Cardiac septum (tissue), 1 donor: ENCODE data around the gene HSD17B8. TPM values are rescaled to one million over a fixed set of nuclear protein-coding genes. Genes with fewer than 3 reads are reported as not detected.

ENCODE experiments used
- DNase-seq: peaks from one replicate; pipeline ENCODE4 v3.0.0-alpha.2; 2020; ENCODE audit warnings: low spot score
- intact Hi-C: fragments of 100-400 bp; cut with DNase I; formaldehyde crosslinking; loops from one replicate; pipeline ENCODE4 v1.14.0; 2022
- total RNA-seq: library from RNA; stranded (reverse); fragmentation: NEBNext Ultra II Directional; extraction: Animal tissue kit (Norgen Biotek cat#: 25700); gene quantifications from one replicate; pipeline ENCODE4 v1.2.1, GENCODE V29; 2021
- donor health status: DM: no; HTN: no; CAD: no.

The HSD17B8 gene
- total RNA-seq, 1 donor from 2014 or later, result 9.9 TPM

DNA sequence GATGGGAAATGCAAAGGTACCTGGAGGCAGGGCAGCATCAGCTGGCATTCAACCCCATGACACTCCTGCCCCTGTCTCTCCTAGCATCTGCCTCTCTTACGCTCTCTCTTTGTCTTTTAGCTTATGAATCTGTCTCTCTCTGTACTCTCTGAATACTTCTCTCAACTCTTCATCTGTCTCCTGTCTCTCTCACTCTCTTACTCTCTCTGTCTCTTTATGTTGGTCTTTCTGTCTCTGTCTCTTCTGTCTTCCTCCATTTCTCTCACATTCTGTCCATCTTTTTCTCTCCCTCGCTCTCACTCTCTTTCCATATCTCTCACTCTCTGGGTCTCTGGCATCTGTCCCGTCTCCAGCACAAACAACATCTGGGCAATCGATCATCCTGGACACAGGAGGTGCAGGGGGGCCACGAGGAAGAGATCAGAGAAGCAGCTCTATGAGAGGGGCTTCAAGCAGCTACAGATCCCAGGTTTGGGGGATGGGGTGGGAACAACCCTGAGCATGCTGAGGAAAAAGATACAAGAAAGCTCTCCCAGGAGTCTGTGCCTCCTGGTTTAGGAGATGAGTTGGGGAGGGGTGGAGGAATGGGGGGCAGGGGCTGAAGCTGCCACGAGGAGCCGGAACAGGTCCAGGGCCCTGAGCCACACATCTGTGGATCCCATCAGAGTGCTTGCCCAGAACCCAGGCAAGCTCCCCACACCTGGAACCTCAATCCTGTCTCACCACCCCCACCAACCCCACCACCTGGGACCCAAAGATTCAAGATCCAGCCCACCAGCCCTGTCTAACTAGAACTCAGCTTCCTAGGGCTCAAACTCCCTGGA lies 14.6 kb upstream of the HSD17B8 start:
- no peak for DNase-seq

DNA sequence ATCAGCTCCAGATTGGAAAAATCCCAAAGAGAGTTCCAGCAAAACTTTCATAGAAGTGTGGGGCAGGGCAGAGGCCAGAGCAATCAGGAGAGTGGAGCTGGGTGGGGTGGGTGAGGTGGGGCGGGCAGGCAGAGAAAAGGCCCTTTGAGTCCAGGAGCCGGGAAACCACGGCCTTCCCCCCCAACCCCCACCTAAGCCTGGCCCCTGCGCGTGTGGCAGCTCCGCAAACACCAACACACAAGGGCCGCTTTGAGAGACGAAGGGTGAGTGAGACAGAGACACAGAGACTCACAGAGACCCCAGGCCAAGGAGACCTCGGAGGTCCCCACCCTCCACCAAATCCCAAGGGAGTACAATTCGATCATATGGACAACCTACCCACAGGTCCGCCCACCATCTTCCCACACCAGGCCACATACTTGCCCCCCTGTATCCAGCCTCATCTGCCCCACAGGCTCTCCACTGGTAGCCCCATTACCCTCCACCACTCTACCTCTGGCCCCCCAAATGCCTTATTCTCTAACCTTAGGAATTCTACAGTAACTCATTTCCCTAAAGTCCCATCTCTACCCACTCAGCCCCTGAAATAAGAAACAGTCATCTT lies 13.8 kb upstream of the HSD17B8 start:
- intact Hi-C loops, result no loop called here
- DNase-seq, result no peak

More for the DNA sequence above, 14.6 kb upstream of the HSD17B8 start:
- intact Hi-C loops, result no loop called here

DNA sequence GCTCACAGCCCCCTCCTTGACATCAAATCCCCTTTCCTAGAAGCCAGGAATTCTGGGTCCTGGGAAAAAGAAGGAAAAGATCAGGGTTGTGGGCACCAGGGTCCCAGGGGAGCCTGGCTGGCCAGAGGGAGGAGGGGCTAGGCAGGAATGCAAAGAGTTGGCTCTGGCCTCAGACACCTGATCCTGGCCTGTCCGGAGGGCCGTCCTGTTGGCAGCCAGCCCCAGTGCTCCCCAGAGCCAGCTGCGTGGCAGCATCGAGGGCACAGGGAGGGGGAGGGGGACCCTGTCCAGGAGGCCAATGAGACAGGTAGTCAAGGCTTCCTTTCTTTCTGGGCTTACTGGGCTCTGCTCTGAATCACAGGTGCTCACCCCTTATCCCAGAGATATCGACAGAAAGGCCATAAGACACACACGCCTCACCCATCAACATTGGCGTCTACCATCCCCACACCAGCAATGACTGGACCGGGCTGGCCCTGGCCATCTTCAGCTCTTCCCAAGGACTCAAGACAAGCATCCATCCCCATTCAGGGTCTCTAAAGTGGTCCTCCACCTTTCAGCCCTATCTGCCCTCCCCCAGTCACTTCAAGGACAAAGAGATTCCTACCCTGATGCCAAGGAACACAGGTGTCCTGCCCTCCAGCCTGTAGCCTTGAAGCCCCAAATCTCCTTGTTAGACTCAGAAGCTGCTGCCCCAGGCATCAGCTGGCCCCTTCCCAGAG lies 12.9 kb upstream of the HSD17B8 start:
- intact Hi-C loops, result no loop called here
- DNase-seq, result no peak

DNA sequence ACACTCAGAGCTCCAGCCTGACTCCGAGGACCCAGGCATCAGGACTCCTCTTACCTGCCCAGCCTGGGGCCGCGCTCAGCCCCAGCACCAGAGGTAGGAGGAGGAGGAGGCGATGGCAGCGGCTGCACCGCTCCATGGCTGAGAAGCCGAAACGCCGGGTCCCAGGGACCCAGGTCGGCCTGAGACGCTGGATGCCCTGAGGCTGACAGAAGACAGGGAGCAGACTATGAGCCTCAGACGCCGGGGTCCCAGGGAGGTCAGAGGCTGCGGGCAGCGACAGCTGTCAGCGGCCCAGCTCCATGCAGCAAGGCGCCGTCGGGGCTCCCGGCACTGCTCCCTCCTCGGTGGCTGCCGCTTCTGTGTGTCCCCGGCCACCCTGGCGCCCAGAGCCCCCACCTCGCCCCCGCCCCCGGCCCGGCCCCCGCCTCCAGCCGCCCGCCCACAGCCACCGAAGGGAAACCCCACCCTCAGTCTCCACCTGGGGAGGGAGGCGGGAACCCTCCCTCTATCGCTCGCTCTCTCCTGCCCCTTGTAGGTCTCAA lies 12.3 kb upstream of the HSD17B8 start, which contains the start of gene COL11A2:
TSS of gene COL11A2 (minus strand) at position 363 of the 542 bp plus-strand sequence. CDS start at position 136, 227 bp downstream.
- DNase-seq, result no peak
- intact Hi-C loops, result no loop called here

DNA sequence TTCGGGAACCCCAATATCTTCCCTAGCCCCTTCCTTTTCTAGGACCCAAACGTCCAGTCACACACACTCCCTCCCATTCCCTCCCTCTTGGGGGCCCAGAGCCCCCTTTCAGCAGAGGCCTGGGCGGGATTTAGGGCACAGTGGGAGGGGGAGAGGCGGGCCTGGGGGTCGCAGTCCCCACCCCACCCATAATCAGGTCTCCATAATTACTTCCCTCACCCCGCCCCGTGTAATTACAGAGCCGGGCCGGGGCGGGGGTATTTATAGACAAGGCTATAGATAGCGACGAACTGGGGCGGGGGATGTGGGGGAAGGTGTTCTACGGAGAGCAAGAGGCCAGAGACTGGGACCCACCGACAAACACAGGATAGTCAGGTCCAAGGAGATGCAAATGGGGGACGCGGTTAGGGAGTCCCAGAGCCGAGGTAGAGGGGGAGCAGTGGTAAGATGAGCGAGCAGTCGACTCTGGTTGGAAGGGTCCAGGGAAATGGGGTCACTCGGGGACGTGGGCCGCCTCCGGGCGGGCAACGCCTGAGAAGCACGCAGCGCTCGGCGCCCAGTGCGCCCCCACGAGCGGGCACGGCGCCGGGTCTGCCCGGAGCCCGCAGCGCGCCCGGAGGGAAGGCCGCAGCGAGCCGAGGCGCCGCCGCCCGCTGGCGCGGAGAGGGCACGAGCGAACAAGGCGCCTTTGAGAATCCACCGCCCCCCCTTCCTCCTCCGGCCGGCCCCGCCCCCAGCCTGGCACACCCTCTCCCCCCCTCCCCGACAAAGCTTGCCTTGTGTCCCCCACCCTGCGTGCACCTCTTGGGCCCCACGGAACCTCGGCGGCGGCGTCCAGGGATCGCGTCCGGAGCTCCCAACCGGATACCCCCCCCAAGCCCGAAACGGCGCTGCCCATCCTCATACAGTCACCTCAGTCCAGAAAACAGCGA lies 11.5 kb upstream of the HSD17B8 start:
- intact Hi-C loops, result no loop called here
- DNase-seq, result no peak

DNA sequence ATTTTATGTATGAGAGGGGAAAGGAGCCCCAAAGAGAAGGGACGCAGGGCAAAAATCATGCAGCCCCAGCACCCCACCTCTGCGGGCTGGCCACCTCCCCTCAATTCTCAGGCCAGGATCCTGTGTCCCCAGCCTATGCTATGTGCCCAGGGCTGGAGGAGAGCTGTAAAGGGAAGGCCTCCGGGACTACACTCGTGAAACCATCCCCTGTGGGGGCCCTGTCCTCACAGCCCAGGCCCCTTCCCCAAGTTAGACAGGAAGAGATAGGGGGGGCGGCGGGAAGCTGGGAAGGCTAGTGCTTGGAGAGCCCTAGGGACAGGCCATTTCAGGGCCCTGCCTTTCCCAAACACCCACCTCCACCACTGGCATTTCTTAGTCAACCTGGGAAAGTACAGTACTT lies 10.8 kb upstream of the HSD17B8 start:
- DNase-seq, result no peak
- intact Hi-C loops, result no loop called here

DNA sequence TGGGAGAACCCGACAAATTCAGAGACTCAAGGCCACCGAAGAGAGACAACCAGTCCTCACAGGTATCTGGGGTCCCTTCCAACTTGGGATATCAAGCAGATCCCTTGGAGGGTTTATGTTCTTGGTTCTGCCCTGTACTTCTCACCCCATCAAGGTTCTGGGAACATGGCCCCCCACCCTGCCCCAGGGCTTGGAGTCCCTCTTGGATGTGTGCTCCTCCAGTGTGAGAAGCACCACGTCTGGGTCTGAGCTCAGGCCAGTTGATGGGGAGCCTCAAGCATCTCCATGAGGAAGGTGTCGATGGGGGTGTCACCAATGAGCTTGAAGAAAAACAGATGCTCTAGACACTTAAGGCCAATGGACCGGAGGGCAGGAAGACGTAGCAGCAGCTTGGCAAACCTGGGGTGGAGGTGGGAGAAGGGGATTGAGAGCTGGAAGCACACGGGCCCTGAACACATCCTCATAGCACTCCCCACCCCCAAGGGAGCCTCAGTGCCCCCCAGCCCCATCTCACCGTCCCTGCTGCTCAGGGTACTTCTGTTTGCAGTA lies 9.9 kb upstream of the HSD17B8 start:
- intact Hi-C loops, result no loop called here
- no peak for DNase-seq

DNA sequence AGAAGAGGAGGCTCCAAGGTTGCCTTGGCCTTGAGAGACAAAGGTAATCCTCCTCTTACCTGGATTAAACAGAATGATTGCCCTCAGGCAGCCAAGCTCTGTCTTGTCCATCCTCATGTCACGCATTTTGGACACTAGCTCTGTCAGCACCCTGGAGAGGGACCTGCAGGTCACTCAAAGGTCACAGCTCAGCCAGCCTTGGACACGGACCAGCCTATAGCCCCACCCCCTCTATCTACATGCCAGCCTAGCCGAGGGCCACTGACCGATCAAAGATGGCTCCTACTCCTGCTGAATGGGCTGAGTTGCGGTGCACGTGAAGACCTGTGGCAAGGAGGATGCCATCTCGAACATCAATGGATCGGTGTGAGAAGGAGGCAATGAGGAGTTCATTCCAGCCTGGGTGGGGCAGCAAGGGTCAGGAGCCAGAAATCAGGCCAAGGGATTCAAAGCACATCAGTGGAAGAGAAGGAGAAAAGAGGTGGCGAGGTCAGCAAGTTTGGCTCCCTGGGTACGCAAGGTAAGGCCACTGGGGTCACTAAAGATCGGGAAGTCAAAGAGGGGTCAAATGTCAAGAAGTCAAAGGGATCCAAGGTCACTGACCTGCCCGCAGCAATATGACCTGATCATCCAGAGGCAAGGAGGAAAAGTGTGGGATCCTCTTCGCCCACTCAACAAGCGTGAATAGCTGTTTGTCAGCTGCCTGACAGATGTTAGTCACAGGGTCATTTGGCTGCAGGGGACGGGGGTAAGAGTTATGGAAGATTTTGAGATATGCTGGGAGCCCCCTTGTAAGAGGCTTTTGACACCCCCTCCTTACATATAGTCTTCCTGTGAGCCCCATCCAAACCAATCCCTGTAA lies 8.9 kb upstream of the HSD17B8 start:
- intact Hi-C loops, result loop anchor here (2.0 kb wide), 1 partner anchor 33 kb away; no protein-coding TSS in a partner anchor
- DNase-seq, result no peak

DNA sequence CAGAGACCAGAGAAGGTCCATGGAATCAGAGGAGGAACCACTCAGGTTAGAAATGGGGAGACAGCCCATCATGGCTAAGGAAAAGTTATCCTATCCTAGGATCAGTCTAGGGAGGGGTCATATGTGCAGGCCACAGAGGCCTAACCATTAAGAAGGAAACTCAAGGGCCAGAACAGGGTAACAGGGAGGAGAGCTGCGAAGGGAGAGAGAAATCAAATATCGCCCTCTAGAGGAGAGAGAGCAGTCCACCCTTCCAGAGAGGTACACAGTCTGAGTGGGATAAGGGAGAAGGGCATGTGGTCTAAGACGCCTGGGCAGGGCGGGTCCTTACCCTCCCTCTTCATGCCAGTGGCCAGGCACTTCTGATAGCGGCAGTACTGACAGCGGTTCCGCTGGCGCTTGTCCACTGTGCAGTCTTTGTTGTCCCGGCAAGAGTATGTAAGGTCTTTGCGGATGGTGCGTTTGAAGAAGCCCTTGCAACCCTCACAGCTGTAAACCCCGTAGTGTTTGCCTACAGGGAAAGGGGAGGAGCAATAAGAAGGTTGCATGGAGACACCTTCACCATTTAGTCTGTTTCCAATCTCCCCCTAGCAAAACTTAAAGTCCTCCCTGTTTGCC lies 6.9 kb upstream of the HSD17B8 start:
- DNase-seq, result no peak
- intact Hi-C loops, result loop anchor here (2.0 kb wide), 1 partner anchor 35 kb away; no protein-coding TSS in a partner anchor

DNA sequence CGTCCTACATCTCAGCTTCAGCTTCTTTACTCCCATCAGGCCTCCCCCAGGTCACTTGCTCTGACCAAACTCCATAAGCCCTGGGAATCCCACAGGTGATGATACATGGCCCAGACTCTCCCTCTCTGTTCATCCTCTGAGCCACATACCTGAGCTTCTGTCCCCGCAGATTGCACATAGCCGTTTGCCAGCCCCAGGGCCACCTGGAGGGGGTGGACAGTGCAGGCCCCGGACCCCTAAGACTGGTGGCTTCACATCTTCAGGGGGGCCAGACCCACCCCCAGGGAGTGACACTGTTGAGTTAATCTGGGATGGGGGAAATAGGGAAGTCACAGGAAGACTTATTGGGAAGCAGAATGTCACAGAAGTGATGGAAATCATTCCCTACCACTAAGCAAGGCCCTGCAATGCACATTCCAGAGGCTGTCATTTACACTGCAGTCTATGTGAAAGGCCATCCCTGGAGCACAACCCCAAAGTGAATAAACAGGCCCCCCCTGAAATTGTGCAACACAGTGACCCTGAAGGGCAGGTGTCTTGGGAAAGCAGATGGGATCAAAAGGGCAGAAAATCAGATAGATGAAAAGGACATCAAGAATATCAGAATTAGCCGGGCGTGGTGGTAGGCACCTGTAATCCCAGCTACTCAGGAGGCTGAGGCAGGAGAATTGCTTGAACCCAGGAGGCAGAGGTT lies 6.1 kb upstream of the HSD17B8 start:
- no peak for DNase-seq
- intact Hi-C loops, result no loop called here

DNA sequence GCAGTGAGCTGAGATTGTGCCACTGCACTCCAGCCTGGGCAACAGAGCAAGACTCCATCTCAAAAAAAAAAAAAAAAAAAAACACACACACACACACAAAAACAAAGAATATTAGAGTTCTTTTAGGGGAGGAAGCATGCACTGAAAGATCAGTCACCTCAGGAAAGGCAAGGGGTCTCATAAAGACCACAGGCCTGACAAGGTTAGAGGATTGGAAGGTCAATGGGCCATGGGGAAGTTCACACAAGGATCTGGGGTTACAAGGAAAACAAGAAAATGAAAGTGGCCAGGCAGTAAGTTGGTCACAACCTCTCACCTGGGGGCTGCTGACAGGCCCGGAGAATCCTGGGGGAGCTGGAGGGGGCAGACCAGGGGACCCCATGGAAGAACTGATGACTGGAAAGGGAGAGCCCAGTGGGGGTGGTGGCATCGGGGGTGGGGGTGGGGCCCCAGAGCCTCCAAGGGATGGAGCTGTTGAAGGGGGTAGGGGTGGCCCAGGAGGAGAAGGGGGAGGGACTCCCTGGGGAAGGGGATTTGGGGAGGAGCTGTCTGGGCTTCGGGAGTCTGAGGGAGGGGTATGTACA lies 5.5 kb upstream of the HSD17B8 start:
- intact Hi-C loops, result no loop called here

DNA sequence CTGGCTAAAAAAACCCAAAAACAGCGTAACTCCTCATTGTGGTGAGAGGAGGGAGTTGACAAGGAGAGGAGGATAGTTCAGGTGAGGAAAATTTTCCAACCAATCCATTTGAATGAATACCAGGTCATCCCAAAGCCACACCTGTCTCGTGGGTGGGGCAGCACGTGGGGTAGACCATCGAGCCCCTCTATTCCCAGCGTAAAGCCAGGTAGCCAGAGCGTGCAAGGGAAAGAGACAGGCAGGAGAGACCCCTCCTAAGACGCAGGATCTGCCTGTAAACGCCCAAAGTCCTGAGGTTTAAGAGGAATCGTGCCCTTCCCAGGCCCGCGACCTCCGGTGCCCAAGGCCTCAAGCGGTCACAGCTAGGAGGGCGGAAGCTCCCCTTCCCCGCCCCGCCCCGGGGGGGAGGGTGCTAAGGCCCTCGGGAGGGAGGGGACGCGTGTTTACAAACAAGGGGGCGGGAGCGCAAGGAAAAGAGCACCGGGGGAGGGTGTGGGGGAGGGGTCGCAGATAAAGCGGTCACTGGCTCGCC lies 4.7 kb upstream of the HSD17B8 start:
- intact Hi-C loops, result loop anchor here (2.0 to 5.0 kb wide), 2 partner anchors 48 to 229 kb away; no protein-coding TSS in a partner anchor
- no peak for DNase-seq

More for the DNA sequence above, 5.5 kb upstream of the HSD17B8 start:
- no peak for DNase-seq

DNA sequence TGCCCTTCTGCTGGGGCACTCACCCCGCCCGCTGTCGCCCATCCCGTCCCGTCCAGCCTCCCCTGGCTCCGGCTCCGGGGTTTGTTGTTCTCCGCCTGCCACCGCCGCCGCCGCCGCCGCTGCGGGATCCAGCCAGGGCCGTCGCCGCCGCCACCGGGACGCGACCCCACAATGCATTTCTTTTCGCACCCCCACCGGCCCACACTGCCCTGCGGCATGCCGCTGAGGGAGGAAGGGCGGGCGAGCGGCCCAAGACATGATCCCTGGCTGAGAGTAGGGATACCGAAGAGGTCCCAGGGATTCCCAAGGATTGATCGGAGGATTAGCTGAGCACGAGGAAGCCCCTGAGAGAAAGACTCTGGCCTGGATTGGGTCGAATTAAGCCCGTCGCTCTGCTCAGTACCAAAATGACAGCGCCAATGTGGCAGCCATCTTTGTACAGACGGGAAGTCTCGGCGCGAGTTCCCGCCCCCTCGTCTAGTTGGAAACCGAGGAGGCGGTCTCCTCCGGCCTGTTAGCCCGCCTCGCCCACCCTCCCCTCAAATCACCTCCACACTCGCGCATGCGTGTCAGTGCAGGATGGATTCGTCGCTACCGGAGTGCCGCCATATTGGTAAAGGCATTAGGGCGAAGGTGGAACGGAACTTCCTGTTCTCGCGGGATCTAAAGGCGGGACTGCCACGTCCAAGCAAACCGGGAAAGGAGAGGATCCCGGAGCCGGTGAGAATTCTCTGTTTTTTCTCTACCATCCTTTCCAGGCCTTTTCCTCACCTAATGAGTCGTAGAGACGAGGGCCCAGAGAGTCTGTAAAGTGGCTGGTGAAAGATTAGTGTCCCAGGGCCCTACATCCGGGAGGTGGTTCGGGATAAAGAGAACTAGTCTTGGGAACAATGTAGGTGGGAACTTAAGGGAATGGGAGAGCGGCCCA lies 4.0 kb upstream of the HSD17B8 start, which contains the start of the genes RXRB and SLC39A7:
TSS of gene RXRB (minus strand) at position 447 of the 928 bp plus-strand sequence. CDS start at position 258, 189 bp downstream.
TSS of gene SLC39A7 (plus strand) at position 649 of the 928 bp plus-strand sequence. CDS start 379 bp downstream, outside the sequence.
- DNase-seq, result peak; percentile 99
- intact Hi-C loops, result loop anchor here (2.0 to 5.0 kb wide), 2 partner anchors 47 to 230 kb away; no protein-coding TSS in a partner anchor

DNA sequence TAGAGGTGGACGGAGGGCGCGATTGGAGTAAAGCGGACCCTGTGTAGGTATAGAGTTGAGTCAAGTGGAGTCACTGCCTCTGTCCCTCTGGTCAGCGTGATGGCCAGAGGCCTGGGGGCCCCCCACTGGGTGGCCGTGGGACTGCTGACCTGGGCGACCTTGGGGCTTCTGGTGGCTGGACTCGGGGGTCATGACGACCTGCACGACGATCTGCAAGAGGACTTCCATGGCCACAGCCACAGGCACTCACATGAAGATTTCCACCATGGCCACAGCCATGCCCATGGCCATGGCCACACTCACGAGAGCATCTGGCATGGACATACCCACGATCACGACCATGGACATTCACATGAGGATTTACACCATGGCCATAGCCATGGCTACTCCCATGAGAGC lies 3.3 kb upstream of the HSD17B8 start:
- intact Hi-C loops, result loop anchor here (2.0 to 5.0 kb wide), 2 partner anchors 46 to 230 kb away; no protein-coding TSS in a partner anchor
- peak; percentile 72 for DNase-seq
